Neuronal stem cell (in vitro differentiated cells): ENCODE measurements around the gene AGER.

Source experiments
- DNase-seq: peaks from one replicate; pipeline ENCODE4 v3.0.0-alpha.2; 2013; ENCODE audit warnings: low spot score
- H2AFZ ChIP-seq: one replicate; pipeline ENCODE4 v1.6.1; 2013; ENCODE audit warnings: mild to moderate bottlenecking, low read length, inconsistent platforms
- H2AK5ac ChIP-seq: 2 replicates; pipeline ENCODE4 v1.6.1; 2013; ENCODE audit warnings: low read depth, mild to moderate bottlenecking, inconsistent platforms, low read length, moderate library complexity, mixed read lengths
- H2BK120ac ChIP-seq: 2 replicates; pipeline ENCODE4 v1.6.1; 2013; ENCODE audit warnings: low read depth, mild to moderate bottlenecking, inconsistent platforms, low read length, moderate library complexity, mixed read lengths
- H2BK12ac ChIP-seq: one replicate; pipeline ENCODE4 v1.6.1; 2013; ENCODE audit warnings: low read length, inconsistent platforms
- H2BK15ac ChIP-seq: 2 replicates; pipeline ENCODE4 v1.6.1; 2013; ENCODE audit warnings: mild to moderate bottlenecking, low read length, inconsistent platforms, mixed read lengths
- H2BK5ac ChIP-seq: one replicate; pipeline ENCODE4 v1.6.1; 2013; ENCODE audit warnings: inconsistent platforms, mild to moderate bottlenecking, low read length, moderate library complexity
- H3K14ac ChIP-seq: one replicate; pipeline ENCODE4 v1.6.1; 2013; ENCODE audit warnings: low read length, inconsistent platforms
- H3K18ac ChIP-seq: 2 replicates; pipeline ENCODE4 v1.6.1; 2013; ENCODE audit warnings: low read length, inconsistent platforms
- H3K23ac ChIP-seq: 2 replicates; pipeline ENCODE4 v1.6.1; 2013; ENCODE audit warnings: low read depth, mild to moderate bottlenecking, mixed read lengths, low read length, inconsistent platforms; ENCODE audit not compliant: poor library complexity
- H3K27ac ChIP-seq: replicated peaks from 3 replicates; pipeline ENCODE4 v1.5.1; 2013; ENCODE audit warnings: low read length, inconsistent platforms
- H3K27me3 ChIP-seq, 3 experiments: 2 replicates each; pipeline ENCODE4 v1.6.1; 2013; ENCODE audit warnings: low read length in 3 of 3, mild to moderate bottlenecking in 2 of 3, inconsistent platforms in 1 of 3, low read depth in 1 of 3, mixed read lengths in 1 of 3, moderate library complexity in 1 of 3; ENCODE audit not compliant: control insufficient read depth in 3 of 3, insufficient read depth in 3 of 3
- H3K36me3 ChIP-seq, 2 donors: replicated peaks in 1 of 2; 2 replicates each; pipeline ENCODE4 v1.6.1; 2013; ENCODE audit warnings: low read length in 2 of 2; ENCODE audit not compliant: control insufficient read depth in 2 of 2, insufficient read depth in 2 of 2
- H3K4ac ChIP-seq: 2 replicates; pipeline ENCODE4 v1.6.1; 2013; ENCODE audit warnings: inconsistent platforms, mild to moderate bottlenecking, low read length, moderate library complexity
- H3K4me1 ChIP-seq, 2 donors: 1 replicate in 1 of 2; 2 replicates in 1 of 2; pipeline ENCODE4 v1.6.1; 2013; ENCODE audit warnings: low read length in 2 of 2, low read depth in 1 of 2; ENCODE audit not compliant: control insufficient read depth in 2 of 2, insufficient read depth in 1 of 2
- H3K4me2 ChIP-seq: one replicate; pipeline ENCODE4 v1.6.1; 2013; ENCODE audit warnings: mild to moderate bottlenecking, low read length, inconsistent platforms; ENCODE audit not compliant: insufficient read depth, poor library complexity, severe bottlenecking
- H3K4me3 ChIP-seq, 2 donors: 2 replicates each; pipeline ENCODE4 v1.5.1; 2013; ENCODE audit warnings: low read length in 2 of 2, mild to moderate bottlenecking in 2 of 2, inconsistent platforms in 1 of 2, moderate library complexity in 1 of 2
- H3K79me1 ChIP-seq: one replicate; pipeline ENCODE4 v1.6.1; 2013; ENCODE audit warnings: low read depth, mild to moderate bottlenecking, inconsistent platforms, low read length, moderate library complexity
- H3K9ac ChIP-seq: one replicate; pipeline ENCODE4 v1.6.1; 2013; ENCODE audit warnings: mild to moderate bottlenecking, low read depth, low read length, inconsistent platforms; ENCODE audit not compliant: poor library complexity
- H3K9me3 ChIP-seq, 2 donors: replicated peaks in 1 of 2; 2 replicates each; pipeline versions ENCODE3 to v1.6.1; 2013; ENCODE audit warnings: low read length in 2 of 2, mild to moderate bottlenecking in 2 of 2, inconsistent platforms in 1 of 2, low read depth in 1 of 2, mixed read lengths in 1 of 2, moderate library complexity in 1 of 2; ENCODE audit not compliant: control insufficient read depth in 2 of 2, insufficient read depth in 1 of 2
- H4K8ac ChIP-seq: one replicate; pipeline ENCODE4 v1.6.1; 2013; ENCODE audit warnings: low read depth, mild to moderate bottlenecking, inconsistent platforms, low read length, moderate library complexity
- H4K91ac ChIP-seq: one replicate; pipeline ENCODE4 v1.6.1; 2013; ENCODE audit warnings: low read length, low read depth, mild to moderate bottlenecking, inconsistent platforms; ENCODE audit not compliant: poor library complexity
- WGBS, 2 donors: extraction: QIAGEN DNeasy Blood & Tissue Kit; methylation state at CpG; one replicate each; pipeline ENCODE4 v1.1.7; 2013; ENCODE audit warnings: missing lambda C conversion rate in 2 of 2, mixed read lengths in 1 of 2; ENCODE audit not compliant: insufficient read length in 2 of 2, insufficient replicate concordance in 1 of 2; ENCODE audit errors: extremely low coverage in 2 of 2; 5-methylcytosine and 5-hydroxymethylcytosine counted together

AGER gene

DNA sequence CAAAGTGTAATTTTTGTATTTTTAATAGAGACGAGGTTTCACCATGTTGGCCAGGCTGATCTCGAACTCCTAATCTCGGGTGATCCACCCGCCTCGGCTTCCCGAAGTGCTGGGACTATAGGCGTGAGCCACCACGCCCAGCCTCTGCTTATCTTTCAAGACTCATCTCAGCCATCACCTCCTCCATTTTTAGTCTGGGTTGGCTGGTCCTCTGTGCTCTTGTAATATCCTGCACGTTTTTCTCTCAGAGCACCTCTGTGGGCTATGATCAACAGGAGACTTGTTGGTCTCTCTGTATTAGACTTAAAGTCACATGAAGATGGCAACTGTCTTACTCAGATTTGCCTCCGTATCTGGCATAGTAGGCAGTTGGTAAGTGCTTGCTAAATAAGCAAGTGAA is 32.2 kb upstream of the AGER start:
- Histone ChIP-seq H4K8ac (no peak overlapping the region), H3K4me3 (no peak overlapping the region), H2BK12ac (no peak overlapping the region), H3K27ac (no peak overlapping the region), H3K9me3 (no peaks in the 10 kb centered on the region), H3K14ac (no peak overlapping the region), H4K91ac (no peak overlapping the region), H2BK5ac (no peak overlapping the region), H3K79me1 (no peaks in the 10 kb centered on the region), H3K18ac (no peak overlapping the region), H2AFZ (no peak overlapping the region), H2BK120ac (no peak overlapping the region), H3K9ac (no peak overlapping the region), H2AK5ac (no peak overlapping the region), H3K4ac (no peak overlapping the region), H2BK15ac (no peak overlapping the region), H3K27me3 (peaks cover 0 to 37% (median 0%) of the 10 kb centered on the region in 3 experiments), H3K23ac (no peak overlapping the region), H3K36me3 (no peaks in the 10 kb centered on the region), H3K4me1 (no peaks in the 10 kb centered on the region), H3K4me2 (no peak overlapping the region)
- no peak for DNase-seq
- WGBS, 2 donors, result no CpG with 5 or more reads among the region's 10 CpGs

DNA sequence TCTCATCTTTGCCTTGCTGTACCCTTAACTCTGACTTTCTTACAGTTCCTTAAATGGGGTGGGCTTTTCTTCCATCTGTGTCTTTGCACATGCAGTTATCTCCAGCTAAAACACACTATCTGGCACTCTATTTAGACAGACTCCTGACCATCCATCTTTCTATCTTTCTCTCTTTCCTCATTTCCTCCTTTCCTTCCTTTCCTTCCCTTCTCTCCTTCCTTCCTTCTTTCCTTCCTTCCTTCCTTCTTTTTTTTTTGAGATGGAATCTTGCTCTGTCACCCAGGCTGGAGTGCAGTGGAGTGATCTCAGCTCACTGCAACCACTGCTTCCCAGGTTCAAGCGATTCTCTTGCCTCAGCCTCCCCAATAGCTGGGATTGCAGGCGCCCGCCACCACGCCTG is 31.6 kb upstream of the AGER start:
- H3K14ac ChIP-seq, result no peak overlapping the region
- no peak overlapping the region for H3K4me3 ChIP-seq

DNA sequence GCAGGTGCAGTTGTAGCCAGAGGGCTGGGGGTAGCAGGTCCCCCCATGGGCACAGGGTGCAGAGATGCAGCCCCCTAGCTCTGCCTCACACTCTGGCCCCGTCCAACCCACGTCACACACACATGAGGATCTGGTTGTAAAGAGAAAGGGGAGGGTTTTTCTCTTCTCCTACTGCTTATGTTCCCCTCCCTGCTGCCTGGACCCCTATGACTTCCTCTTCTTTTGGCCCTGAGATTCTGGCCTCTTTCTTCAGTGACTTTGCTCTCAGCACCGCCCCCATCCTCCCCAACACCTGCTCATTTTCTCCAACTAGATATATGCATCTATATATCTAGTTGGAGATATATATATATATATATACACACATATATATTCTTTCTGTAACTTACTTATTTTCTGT is 30.1 kb upstream of the AGER start:
- Histone ChIP-seq H2BK15ac (no peak overlapping the region), H2BK120ac (no peak overlapping the region), H3K4me2 (no peak overlapping the region), H3K4me1 (no peaks in the 10 kb centered on the region), H4K91ac (no peak overlapping the region), H3K4ac (no peak overlapping the region), H3K79me1 (no peaks in the 10 kb centered on the region), H3K14ac (no peak overlapping the region), H3K4me3 (no peak overlapping the region), H2AK5ac (no peak overlapping the region), H3K27me3 (peaks cover 0 to 30% (median 0%) of the 10 kb centered on the region in 3 experiments), H2AFZ (no peak overlapping the region), H3K27ac (no peak overlapping the region), H4K8ac (no peak overlapping the region), H3K18ac (peak overlapping the region; percentile 52), H2BK12ac (no peak overlapping the region), H3K9ac (peak overlapping the region; percentile 12), H3K23ac (peak overlapping the region; percentile 14), H3K36me3 (no peaks in the 10 kb centered on the region), H3K9me3 (no peaks in the 10 kb centered on the region), H2BK5ac (no peak overlapping the region)
- DNase-seq, result no peak
- WGBS, 2 donors, result no CpG with 5 or more reads among the region's 3 CpGs

More for the DNA sequence above, 31.6 kb upstream of the AGER start:
- H3K9me3 ChIP-seq, result no peaks in the 10 kb centered on the region
- H3K4ac ChIP-seq, result no peak overlapping the region
- H3K18ac ChIP-seq, result no peak overlapping the region
- no peaks in the 10 kb centered on the region for H3K36me3 ChIP-seq
- no peak overlapping the region for H3K23ac ChIP-seq
- H2AFZ ChIP-seq, result no peak overlapping the region
- peaks cover 0 to 37% (median 0%) of the 10 kb centered on the region in 3 experiments for H3K27me3 ChIP-seq
- H3K4me1 ChIP-seq, result no peaks in the 10 kb centered on the region
- H3K9ac ChIP-seq, result no peak overlapping the region
- H3K4me2 ChIP-seq, result no peak overlapping the region
- H3K79me1 ChIP-seq, result no peaks in the 10 kb centered on the region
- no peak for DNase-seq
- H2BK5ac ChIP-seq, result no peak overlapping the region
- no peak overlapping the region for H2BK12ac ChIP-seq
- no CpG with 5 or more reads among the region's 4 CpGs for WGBS, 2 donors
- no peak overlapping the region for H2BK120ac ChIP-seq
- no peak overlapping the region for H2AK5ac ChIP-seq
- no peak overlapping the region for H3K27ac ChIP-seq
- H2BK15ac ChIP-seq, result no peak overlapping the region
- H4K91ac ChIP-seq, result no peak overlapping the region
- H4K8ac ChIP-seq, result no peak overlapping the region

DNA sequence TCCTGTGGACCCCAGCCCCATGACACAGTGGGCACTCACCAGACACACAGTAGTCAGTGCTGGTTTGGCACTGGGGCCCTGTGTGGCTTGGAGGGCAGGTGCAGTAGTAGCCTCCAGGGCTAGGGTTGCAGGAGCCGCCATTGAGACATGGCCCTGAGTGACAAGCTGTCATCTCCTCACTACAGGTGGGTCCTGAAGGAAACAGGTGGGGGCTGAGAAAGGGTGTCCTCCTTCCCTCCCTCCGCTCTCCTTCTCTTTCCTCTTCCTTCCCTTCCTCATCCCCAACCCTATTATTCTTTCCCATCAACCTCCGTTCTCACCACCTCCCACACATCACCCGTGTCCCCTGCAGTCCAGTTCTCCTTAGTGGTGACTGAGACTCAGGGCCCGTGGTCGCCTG is 29.6 kb upstream of the AGER start:
- Histone ChIP-seq H3K4ac (no peak overlapping the region), H2BK5ac (no peak overlapping the region), H4K91ac (no peak overlapping the region), H3K9me3 (no peaks in the 10 kb centered on the region), H3K14ac (no peak overlapping the region), H3K4me2 (no peak overlapping the region), H3K27ac (no peak overlapping the region), H3K9ac (peak overlapping the region; percentile 34), H2AFZ (no peak overlapping the region), H4K8ac (no peak overlapping the region), H2BK15ac (no peak overlapping the region), H3K4me1 (no peaks in the 10 kb centered on the region), H3K79me1 (no peaks in the 10 kb centered on the region), H3K18ac (no peak overlapping the region), H3K27me3 (peaks cover 0 to 30% (median 0%) of the 10 kb centered on the region in 3 experiments), H2BK12ac (no peak overlapping the region), H3K23ac (peak overlapping the region; percentile 14), H3K4me3 (peak overlapping the region in 1 of 2 donors; percentile 37), H3K36me3 (no peaks in the 10 kb centered on the region), H2BK120ac (no peak overlapping the region), H2AK5ac (peak overlapping the region; percentile 38)
- DNase-seq, result no peak
- WGBS, 2 donors, result 100% methylated on average over 2 of the region's 6 CpGs; no CpG with 5 or more reads in 1 of the 2 donors
